Measurements from ENCODE around the gene NT5C1A.

The NT5C1A gene

DNA sequence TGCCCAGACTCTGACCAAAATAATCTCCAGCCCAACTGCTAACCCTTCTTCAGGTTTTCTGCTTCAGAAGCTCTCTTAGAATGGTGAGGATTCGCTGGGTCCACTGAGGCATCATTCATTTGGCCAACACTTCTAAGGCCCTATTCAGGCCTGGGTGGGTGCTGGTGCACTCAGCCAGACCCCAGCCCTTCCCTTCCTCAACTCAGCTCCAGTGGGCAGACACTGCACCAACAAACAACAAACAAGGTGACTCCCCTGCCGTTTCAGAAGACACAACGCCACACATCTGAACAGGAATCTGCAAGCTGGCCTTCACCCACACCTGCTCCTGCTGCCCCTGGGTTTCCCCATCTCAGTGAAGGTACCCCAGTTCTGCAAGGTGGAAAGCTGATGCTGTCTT, 38.5 kb downstream of the NT5C1A start:
- no peak for DNase-seq

DNA sequence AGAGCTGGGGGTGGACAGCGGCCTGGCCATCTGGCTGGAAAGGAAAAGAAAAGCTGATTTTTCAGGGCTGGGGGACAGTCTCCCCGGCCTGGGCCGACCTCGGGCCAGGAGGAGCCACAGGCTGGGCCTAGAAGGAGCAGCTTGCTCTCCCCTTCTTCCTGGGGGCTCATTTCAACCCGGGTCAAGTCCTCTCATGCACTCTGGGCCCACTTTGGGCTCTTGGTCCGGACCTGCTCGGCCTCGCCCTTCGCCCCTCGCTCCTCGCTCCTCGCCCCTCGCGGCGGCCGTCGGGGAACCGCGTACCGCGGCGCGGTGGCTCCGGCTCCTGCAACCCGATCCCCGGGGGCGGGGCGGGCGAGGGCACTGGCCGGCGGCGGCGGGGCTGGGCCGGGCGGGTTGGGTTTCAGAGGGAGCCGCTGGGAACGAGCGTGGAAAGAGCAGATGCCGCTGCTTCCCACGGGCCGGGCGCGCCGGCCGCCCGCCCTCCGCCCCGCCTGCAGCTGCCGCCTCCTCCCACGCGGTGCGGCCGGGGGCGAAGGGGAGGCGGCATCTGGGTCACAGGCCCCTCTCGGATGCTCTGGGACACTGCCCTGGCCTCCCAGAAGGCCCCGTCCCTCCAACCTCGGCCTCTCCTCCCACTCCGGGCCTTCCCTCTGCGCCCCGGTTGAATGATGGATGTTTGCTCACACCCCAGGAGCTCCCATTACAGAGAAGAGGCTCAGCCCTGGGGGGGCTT, 39.1 kb downstream of the NT5C1A start:
- peak; percentile 64 for DNase-seq

DNA sequence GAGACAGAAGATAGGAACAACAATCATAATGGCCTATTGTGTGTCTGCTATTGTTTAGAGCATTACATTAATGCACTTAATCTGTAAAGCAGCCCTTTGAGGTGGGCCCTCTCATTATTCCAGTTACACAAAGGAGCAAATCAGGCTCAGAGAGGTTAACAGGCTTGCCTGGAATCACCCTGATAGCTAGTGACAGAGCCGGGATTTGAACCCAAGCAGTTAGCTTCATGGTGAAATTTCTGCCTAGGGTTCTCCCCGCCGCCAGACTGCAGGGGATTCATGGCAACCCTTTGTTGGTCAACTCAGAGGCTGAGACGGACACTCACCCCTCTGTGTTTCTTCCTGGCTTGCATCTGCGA, 39.6 kb downstream of the NT5C1A start:
- DNase-seq, result no peak

DNA sequence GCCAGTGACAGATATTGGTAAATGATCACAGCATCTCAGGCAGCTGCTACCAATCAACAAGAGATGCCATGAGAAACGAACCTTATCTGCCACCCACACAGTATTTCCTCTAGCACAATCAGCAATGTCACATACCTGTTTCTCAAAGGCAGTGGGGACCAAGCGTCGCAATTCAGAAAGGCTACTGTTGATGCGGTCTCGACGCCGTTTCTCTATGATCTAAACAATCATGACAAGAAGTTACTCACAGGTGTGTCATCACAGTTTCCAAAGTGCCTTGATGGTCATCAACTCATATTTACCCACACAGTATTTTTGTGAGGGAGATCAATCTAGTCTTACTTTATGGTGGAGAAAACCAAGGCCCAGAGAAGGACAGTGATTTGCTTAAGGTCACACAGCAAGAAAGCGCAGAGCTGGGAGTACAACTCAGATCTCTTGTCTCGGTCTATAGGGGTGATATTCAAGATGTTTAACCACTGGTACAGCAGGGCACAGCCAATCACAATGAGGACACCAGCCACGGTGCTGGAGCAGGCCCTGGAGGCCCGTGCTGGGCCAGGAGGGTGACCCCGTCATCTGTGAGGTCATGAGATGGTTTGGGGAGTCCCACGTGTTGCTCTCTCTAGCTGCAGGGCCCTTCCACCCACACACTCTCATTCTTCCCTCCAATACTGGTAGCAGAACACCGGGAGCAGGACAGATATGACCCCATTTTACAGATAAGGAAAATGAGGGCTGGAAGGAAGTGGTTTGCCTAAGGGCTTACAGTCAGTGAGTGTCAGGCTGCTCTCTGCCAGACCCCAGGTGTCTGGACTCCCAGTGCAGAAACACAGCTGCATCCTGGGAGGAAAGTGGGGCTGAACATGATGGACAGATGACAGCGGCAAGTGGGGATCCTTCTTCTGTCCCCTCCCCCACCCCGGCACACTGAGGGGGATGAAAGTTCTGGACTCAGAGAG, 40.3 kb downstream of the NT5C1A start:
- DNase-seq, result no peak

DNA sequence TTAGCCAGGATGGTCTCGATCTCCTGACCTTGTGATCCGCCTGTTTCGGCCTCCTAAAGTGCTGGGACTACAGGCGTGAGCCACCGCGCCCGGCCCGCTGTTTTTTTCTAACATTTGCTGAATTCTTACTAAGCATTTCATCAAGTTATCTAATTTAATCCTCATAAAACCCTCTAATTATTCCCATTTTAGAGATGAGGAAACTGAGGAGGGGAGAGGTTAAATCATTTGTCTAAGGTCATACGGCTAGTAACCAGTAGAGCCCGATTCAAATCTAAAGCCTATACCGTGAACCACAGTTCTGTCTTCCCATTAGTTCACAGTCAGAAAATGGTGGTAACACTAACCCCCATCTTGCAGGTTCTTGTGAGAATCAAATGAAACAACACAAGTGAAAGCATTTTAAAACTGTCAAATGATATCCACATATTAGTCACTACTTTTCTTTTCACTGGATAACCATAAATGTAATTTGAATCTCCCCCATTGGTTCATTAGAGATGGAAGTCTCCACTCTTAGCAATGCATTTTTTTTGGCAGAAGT, 43.0 kb downstream of the NT5C1A start:
- DNase-seq, result no peak

DNA sequence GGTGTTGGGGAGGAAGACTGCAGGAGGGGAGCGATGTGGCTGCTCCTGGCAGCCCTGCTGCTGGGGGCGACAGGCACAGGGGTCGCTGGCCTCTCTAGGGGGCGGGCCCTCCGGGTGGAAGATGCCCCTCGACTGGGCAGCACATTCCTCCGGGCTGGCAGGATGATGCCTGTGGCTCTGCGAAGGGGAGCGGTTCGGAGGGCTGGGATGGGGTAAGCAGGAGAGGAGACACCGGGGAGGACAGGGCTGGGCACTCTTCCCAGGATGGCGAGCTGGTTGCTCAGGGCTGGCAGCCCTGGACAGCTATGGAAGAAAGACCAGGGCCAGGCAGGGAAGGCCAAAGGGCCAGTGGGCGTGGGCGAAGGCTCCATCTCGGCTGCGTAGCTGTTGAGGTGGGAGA, 45.3 kb downstream of the NT5C1A start:
- no peak for DNase-seq

DNA sequence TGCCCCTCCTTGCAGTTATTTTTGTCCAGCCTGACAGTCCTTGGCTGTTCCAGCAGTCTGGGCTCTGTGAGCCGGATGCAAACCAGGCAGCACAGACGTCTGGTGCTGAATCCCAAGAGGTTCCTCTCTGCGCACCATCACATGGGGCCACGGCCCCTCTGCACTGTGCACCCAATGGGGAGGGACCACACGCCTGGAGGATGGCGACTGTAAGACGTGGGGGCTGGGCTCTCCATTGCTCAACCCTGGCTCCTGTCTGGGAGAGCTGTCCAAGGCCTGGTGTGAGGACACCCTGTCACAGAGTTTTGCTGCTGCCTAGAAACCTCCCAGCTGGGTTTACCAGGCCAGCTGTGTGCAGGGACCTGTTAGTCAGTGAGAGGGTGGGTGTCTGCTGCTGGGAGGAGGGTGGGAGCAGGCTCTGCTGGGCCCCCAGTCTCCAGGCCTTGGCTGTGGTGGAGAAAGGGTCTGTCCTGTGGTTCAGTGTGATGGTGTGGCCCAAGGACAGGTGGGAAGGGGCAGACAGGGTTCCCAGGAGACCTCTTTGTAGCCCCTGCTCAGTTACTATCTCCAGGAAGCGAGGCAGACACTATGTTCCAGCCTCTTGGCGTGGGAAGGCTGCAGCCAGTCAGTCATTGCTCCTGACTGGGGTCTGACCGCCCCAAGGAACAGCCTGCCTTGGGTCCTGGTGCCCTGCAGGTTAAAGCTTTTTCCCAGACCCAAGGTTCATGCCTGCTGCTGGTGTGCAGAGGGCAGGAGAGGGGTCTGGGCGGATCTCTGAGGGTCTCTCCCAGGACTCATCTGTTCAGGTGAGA, 46.2 kb downstream of the NT5C1A start:
- DNase-seq, result no peak

- no peak for DNase-seq
These were observed 46.9 kb downstream of the NT5C1A start for GRCh38 chr1:39625009-39625408.

DNA sequence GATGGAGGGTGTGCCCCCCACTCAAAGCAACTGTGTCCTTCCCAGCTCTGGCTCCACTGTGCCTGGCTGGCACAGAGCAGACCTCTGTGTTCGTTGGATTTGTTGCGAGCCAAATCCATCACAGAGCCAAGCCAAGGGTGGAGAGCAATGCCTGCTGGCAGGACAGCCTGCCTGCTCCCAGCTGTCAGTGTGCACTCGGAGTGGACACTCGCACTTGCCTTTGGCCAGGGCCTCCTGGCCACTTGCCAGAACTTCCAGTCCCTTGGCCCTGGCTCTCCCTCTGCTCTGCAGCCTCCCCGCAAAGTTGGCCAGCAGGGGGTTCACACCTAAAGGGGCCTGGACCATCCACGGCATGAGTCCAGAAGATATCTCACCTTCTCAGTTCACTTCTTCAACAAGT, 48.9 kb downstream of the NT5C1A start:
- DNase-seq, result no peak

DNA sequence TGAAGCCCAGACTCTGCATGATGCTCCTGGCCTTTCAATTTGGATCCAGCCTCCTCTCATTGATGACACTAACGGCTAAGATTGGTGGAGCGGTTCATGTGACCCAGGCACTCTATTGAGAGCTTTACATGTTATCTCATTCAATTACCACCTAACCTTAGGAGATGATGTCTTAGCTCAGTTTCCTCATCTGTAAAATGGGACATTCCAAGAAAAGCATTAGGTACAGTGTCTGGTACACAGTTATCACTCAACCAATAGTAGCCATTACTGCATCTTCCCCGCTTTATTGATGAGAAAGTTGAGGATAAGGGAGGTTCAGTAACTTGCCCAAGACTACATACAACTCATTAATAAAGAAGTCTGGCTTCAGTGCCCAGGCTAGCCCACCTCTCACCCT, 49.5 kb downstream of the NT5C1A start:
- DNase-seq, result no peak

- DNase-seq, result no peak
These were observed 51.2 kb downstream of the NT5C1A start for GRCh38 chr1:39620659-39621165.

DNA sequence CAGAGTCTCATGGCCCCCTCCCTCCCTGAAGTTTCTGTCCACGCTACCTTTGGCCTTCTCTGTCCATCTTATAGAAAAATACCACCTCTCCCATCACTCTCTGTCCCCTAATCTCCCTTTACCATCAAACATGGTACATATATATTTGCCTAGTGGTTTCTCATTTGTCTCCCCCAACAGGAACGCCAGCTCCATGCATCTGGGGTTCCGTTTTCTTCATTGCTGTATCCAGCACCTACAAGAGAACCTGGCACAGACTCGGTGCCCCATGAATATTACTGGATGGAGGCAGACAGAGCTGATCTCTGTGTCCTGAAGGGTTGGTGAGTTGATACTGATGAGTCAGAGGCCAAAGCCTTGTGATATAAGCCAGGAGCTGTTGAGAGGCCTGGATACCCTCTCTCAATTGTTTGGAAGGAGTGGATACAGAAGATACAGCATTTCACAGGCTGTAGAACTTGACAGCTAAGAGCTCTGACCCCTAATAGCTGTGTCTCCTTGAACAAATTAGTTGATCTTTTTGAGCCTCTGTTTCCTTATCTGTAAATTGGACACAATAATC, 54.3 kb downstream of the NT5C1A start:
- DNase-seq, result no peak

GRCh38 chr1:39615086-39615673, 56.7 kb downstream of the NT5C1A start:
- no peak for DNase-seq

GRCh38 chr1:39614488-39614887, 57.4 kb downstream of the NT5C1A start:
- DNase-seq, result no peak

DNA sequence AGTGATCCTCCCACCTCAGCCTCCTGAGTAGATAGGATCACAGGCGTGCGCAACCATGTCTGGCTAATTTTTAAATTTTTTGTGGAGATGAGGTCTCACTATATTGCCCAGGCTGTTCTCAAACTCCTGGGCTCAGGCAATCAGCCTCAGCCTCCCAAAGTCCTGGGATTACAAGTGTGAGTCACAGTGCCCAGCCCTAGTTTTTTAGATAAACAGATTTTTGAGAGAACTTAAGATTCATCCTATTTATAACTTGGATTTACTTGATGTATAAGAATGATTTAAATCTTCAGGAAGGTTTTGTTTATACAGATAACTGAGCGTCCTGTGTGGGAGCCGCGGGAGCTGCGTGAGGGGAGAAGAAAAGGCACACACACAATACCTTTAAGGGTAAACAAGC, 58.7 kb downstream of the NT5C1A start:
- no peak for DNase-seq

- DNase-seq, result peak; percentile 21
These were observed 62.1 kb downstream of the NT5C1A start for GRCh38 chr1:39609618-39610331.
